Mesenchymal stem cell (in vitro differentiated cells and primary cell): ENCODE data around the gene ARFRP1.
A peak's percentile ranks its signal among the peaks of the same experiment; 100 is the strongest.

Experiments used
- DNase-seq: peaks from one replicate; pipeline ENCODE4 v3.0.0-alpha.2; 2013
- H2AFZ ChIP-seq: one replicate; pipeline ENCODE4 v1.6.1; 2013; ENCODE audit warnings: low read depth, mild to moderate bottlenecking, control low read depth, inconsistent platforms, low read length, moderate library complexity
- H2AK5ac ChIP-seq: 2 replicates; pipeline ENCODE4 v1.6.1; 2013; ENCODE audit warnings: low read length, moderate library complexity, mild to moderate bottlenecking, inconsistent platforms; ENCODE audit not compliant: severe bottlenecking
- H2BK120ac ChIP-seq: one replicate; pipeline ENCODE4 v1.6.1; 2013; ENCODE audit warnings: low read depth, mild to moderate bottlenecking, inconsistent platforms, low read length, moderate library complexity
- H2BK12ac ChIP-seq, 2 experiments: one replicate each; pipeline ENCODE4 v1.6.1; 2013; ENCODE audit warnings: inconsistent platforms in 2 of 2, low read length in 2 of 2, mild to moderate bottlenecking in 2 of 2, moderate library complexity in 2 of 2, control low read depth in 1 of 2
- H2BK15ac ChIP-seq: one replicate; pipeline ENCODE4 v1.6.1; 2013; ENCODE audit warnings: mild to moderate bottlenecking, low read depth, inconsistent platforms; ENCODE audit not compliant: poor library complexity, severe bottlenecking
- H2BK5ac ChIP-seq: 2 replicates; pipeline ENCODE4 v1.6.1; 2013; ENCODE audit warnings: low read depth, mild to moderate bottlenecking, low read length, control low read depth, inconsistent platforms; ENCODE audit not compliant: poor library complexity, severe bottlenecking
- H3K14ac ChIP-seq, 2 experiments: one replicate each; pipeline ENCODE4 v1.6.1; 2013; ENCODE audit warnings: inconsistent platforms in 2 of 2, low read length in 2 of 2, control low read depth in 1 of 2, mild to moderate bottlenecking in 1 of 2, moderate library complexity in 1 of 2
- H3K18ac ChIP-seq, 2 experiments: one replicate each; pipeline ENCODE4 v1.6.1; 2013; ENCODE audit warnings: inconsistent platforms in 2 of 2, low read length in 2 of 2, control low read depth in 1 of 2, low read depth in 1 of 2, mild to moderate bottlenecking in 1 of 2
- H3K23ac ChIP-seq, 2 experiments: one replicate each; pipeline ENCODE4 v1.6.1; 2013; ENCODE audit warnings: inconsistent platforms in 2 of 2, low read length in 2 of 2, mild to moderate bottlenecking in 2 of 2, moderate library complexity in 2 of 2, control low read depth in 1 of 2
- H3K27ac ChIP-seq: 2 replicates; pipeline ENCODE4 v1.5.1; 2013; ENCODE audit warnings: mild to moderate bottlenecking, moderate library complexity, low read length, control low read depth, inconsistent platforms; ENCODE audit not compliant: poor library complexity, severe bottlenecking
- H3K27me3 ChIP-seq, 2 experiments: 2 replicates each; pipeline versions ENCODE4 v1.6.1 to v1.7.0; 2013; ENCODE audit warnings: low read length in 2 of 2, mild to moderate bottlenecking in 2 of 2, moderate library complexity in 2 of 2, control low read depth in 1 of 2, inconsistent platforms in 1 of 2; ENCODE audit not compliant: control insufficient read depth in 1 of 2, insufficient read depth in 1 of 2
- H3K36me3 ChIP-seq, 2 experiments: 2 replicates each; pipeline versions ENCODE4 v1.6.1 to v1.7.0; 2013; ENCODE audit warnings: low read length in 2 of 2, control low read depth in 1 of 2, inconsistent platforms in 1 of 2, low read depth in 1 of 2, mild to moderate bottlenecking in 1 of 2; ENCODE audit not compliant: insufficient read depth in 2 of 2, control insufficient read depth in 1 of 2
- H3K4ac ChIP-seq, 2 experiments: one replicate each; pipeline ENCODE4 v1.6.1; 2013; ENCODE audit warnings: inconsistent platforms in 2 of 2, low read length in 2 of 2, mild to moderate bottlenecking in 2 of 2, moderate library complexity in 2 of 2, control low read depth in 1 of 2, low read depth in 1 of 2
- H3K4me1 ChIP-seq: 2 replicates; pipeline ENCODE4 v1.6.1; 2013; ENCODE audit warnings: low read depth, low read length, control low read depth; ENCODE audit not compliant: control insufficient read depth, insufficient read depth
- H3K4me2 ChIP-seq: 2 replicates; pipeline ENCODE4 v1.6.1; 2013; ENCODE audit warnings: low read length, mild to moderate bottlenecking, inconsistent platforms; ENCODE audit not compliant: poor library complexity, severe bottlenecking
- H3K4me3 ChIP-seq, 2 experiments: 2 replicates each; pipeline versions ENCODE4 v1.5.1 to v1.7.0; 2013; ENCODE audit warnings: low read length in 2 of 2, mild to moderate bottlenecking in 2 of 2, control low read depth in 1 of 2, low read depth in 1 of 2; ENCODE audit not compliant: insufficient read depth in 1 of 2
- H3K79me1 ChIP-seq: replicated peaks from 2 replicates; pipeline ENCODE4 v1.6.1; 2013; ENCODE audit warnings: mild to moderate bottlenecking, control low read depth, low read length, inconsistent platforms; ENCODE audit not compliant: poor library complexity, severe bottlenecking
- H3K9ac ChIP-seq: 2 replicates; pipeline ENCODE4 v1.7.0; 2013; ENCODE audit warnings: mild to moderate bottlenecking, low read length, moderate library complexity
- H3K9me3 ChIP-seq: 2 replicates; pipeline ENCODE4 v1.7.0; 2013; ENCODE audit warnings: mild to moderate bottlenecking, low read length; ENCODE audit not compliant: control insufficient read depth
- H4K8ac ChIP-seq: one replicate; pipeline ENCODE4 v1.6.1; 2013; ENCODE audit warnings: inconsistent platforms, mild to moderate bottlenecking, low read length, moderate library complexity
- H4K91ac ChIP-seq: one replicate; pipeline ENCODE4 v1.6.1; 2013; ENCODE audit warnings: mild to moderate bottlenecking, low read length, inconsistent platforms
- WGBS: methylation state at CpG from one replicate; pipeline ENCODE4 v1.1.7; 2013; ENCODE audit warnings: mixed read lengths; 5-methylcytosine and 5-hydroxymethylcytosine counted together

The ARFRP1 gene

GRCh38 chr20:63690898-63691710 lies 16.7 kb downstream of the ARFRP1 start:
- Histone ChIP-seq H3K4me1 (peaks cover 42% of the 10 kb centered on the region), H2BK12ac (no peak overlapping the region), H3K27ac (no peak overlapping the region), H2AFZ (no peak overlapping the region), H3K14ac (no peak overlapping the region), H2AK5ac (no peak overlapping the region), H3K27me3 (no peaks in the 10 kb centered on the region), H3K4ac (no peak overlapping the region), H2BK15ac (no peak overlapping the region), H3K4me3 (no peak overlapping the region), H3K9ac (no peak overlapping the region), H3K4me2 (no peak overlapping the region), H2BK5ac (no peak overlapping the region), H4K91ac (peak overlapping the region; percentile 21), H3K79me1 (peaks cover 5% of the 10 kb centered on the region), H3K23ac (no peak overlapping the region), H4K8ac (no peak overlapping the region), H2BK120ac (no peak overlapping the region), H3K36me3 (peaks cover 4 to 59% of the 10 kb centered on the region in 2 experiments), H3K18ac (no peak overlapping the region), H3K9me3 (no peaks in the 10 kb centered on the region)
- DNase-seq = no peak
- 96% methylated on average over 24 of the region's 24 CpGs for WGBS

DNA sequence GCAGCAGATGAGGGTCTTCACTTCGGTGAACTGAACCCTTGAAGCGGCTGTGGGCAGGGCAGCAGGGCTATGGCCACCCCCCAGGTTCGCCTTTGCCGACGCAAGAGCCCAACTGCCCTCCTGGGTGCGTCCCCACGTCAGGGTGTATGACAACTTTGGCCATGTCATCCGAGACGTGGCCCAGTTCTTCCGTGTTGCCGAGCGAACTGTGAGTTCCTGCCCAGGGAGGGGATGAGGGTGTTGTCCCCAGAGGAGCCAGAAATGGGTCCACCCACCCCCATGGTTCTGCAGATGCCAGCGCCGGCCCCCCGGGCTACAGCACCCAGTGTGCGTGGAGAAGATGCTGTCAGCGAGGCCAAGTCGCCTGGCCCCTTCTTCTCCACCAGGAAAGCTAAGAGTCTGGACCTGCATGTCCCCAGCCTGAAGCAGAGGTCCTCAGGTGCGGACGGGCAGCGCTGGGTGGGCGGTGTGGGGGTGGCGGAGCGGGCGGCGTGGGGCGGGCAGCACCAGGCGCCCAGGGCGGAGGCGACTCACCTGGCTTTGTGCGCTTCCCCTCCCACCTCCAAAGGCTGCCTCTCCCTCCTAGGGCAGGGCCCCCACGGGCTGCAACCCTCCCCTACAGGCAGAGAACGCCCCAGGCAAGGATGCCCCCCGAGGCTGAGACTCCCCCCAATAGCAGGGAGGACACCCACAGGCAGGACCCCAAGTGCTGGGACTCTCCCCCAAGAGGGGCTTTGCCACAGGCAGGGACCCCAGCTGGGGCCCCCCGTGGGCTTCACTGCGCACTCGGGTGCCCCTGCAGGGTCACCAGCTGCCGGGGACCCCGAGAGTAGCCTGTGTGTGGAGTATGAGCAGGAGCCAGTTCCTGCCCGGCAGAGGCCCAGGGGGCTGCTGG lies 17.5 kb downstream of the ARFRP1 start:
- H2BK120ac ChIP-seq = no peak overlapping the region

GRCh38 chr20:63689046-63690002 lies 18.5 kb downstream of the ARFRP1 start:
- no peaks in the 10 kb centered on the region for H3K9me3 ChIP-seq
- no peak overlapping the region for H3K27ac ChIP-seq
- peaks cover 45% of the 10 kb centered on the region for H3K4me1 ChIP-seq
- no peak overlapping the region for H2AFZ ChIP-seq
- peak overlapping the region in 1 of 2 experiments; percentile 58 for H3K18ac ChIP-seq
- no peak overlapping the region for H3K4me2 ChIP-seq
- H3K9ac ChIP-seq = no peak overlapping the region
- DNase-seq = no peak
- peak overlapping the region; percentile 46 for H4K91ac ChIP-seq
- no peak overlapping the region for H4K8ac ChIP-seq
- peaks cover 4 to 48% of the 10 kb centered on the region in 2 experiments for H3K36me3 ChIP-seq
- H3K23ac ChIP-seq = no peak overlapping the region
- peak overlapping the region; percentile 12 for H2AK5ac ChIP-seq
- 97% methylated on average over 44 of the region's 44 CpGs for WGBS
- H2BK15ac ChIP-seq = peak overlapping the region; percentile 9
- peak overlapping the region in 1 of 2 experiments; percentile 41 for H3K14ac ChIP-seq
- H2BK12ac ChIP-seq = peak overlapping the region in 1 of 2 experiments; percentile 42
- H3K4ac ChIP-seq = no peak overlapping the region
- no peaks in the 10 kb centered on the region for H3K27me3 ChIP-seq
- H2BK120ac ChIP-seq = no peak overlapping the region
- no peak overlapping the region for H3K4me3 ChIP-seq
- H3K79me1 ChIP-seq = peaks cover 4% of the 10 kb centered on the region
- no peak overlapping the region for H2BK5ac ChIP-seq

More for the DNA sequence above, 17.5 kb downstream of the ARFRP1 start:
- H3K9me3 ChIP-seq = no peaks in the 10 kb centered on the region
- H3K79me1 ChIP-seq = peaks cover 3% of the 10 kb centered on the region
- H4K8ac ChIP-seq = no peak overlapping the region
- no peak overlapping the region for H3K4ac ChIP-seq
- H3K4me2 ChIP-seq = no peak overlapping the region
- no peak overlapping the region for H3K27ac ChIP-seq
- DNase-seq = no peak
- H3K18ac ChIP-seq = peak overlapping the region in 1 of 2 experiments; percentile 58
- no peak overlapping the region for H3K14ac ChIP-seq
- H2BK12ac ChIP-seq = no peak overlapping the region
- H4K91ac ChIP-seq = peak overlapping the region; percentile 21
- H3K36me3 ChIP-seq = peaks cover 4 to 57% of the 10 kb centered on the region in 2 experiments
- H2BK5ac ChIP-seq = no peak overlapping the region
- no peak overlapping the region for H2AFZ ChIP-seq
- H3K4me1 ChIP-seq = peaks cover 44% of the 10 kb centered on the region
- no peak overlapping the region for H3K9ac ChIP-seq
- H3K27me3 ChIP-seq = no peaks in the 10 kb centered on the region
- 95% methylated on average over 37 of the region's 40 CpGs for WGBS
- no peak overlapping the region for H2BK15ac ChIP-seq
- no peak overlapping the region for H2AK5ac ChIP-seq
- no peak overlapping the region for H3K23ac ChIP-seq
- H3K4me3 ChIP-seq = no peak overlapping the region
